Subcutaneous adipose tissue (tissue), 4 donors: ENCODE data around the gene IL1RL1. TPM values are rescaled to one million over a fixed set of nuclear protein-coding genes. Genes with fewer than 3 reads are reported as not detected.

Experiments used
- total RNA-seq, 4 donors: library from RNA; depleted of rRNA; stranded (reverse); fragments of >200 nt; gene quantifications; one replicate each; pipeline ENCODE4 v1.1.0, GENCODE V29; 2016
- TF ChIP-seq, protein P1 (sequence below): fragments of 450-650 bp; IDR thresholded peaks from one replicate; pipeline ENCODE4 v1.5.1; 2016; ENCODE audit warnings: low read depth, mild to moderate bottlenecking, control low read depth, antibody characterized with exemption, moderate library complexity

Gene IL1RL1
- 10 to 100 TPM; 15.8 to 25.1 (median 17.2) TPM for total RNA-seq

DNA sequence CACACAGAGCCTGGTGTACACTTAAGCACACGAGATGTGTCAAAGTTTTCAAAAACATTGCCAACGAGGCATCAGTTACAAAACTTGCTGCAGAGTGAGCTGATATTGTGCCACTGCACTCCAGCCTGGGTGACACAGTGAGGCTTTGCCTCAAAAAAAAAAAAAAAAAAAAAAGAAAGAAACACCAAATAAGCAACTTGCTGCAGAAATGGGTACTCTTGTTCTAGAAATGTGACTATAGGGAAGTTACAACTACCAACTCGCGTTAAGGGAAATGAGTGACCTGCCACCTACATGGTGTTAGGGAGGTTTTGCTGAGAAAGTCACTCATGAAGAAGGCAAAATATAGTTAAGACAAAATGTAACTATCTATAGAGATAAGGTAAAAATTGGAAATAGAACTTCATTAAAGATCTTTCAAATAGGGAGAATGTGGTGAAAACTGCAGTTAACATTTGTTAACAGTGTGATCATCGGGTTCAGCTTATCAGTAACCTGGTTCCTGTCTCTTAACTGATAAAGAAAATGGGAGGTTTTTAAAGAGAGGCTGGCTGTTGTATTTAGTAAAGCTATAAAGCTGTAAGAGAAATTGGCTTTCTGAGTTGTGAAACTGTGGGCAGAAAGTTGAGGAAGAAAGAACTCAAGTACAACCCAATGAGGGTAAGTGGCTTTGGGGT lies at the start of gene IL1RL1:
TSS of gene IL1RL1 (plus strand) at position 600 of the 677 bp plus-strand sequence. CDS start 26,702 bp downstream, outside the sequence.
- TF ChIP-seq, protein P1, sequence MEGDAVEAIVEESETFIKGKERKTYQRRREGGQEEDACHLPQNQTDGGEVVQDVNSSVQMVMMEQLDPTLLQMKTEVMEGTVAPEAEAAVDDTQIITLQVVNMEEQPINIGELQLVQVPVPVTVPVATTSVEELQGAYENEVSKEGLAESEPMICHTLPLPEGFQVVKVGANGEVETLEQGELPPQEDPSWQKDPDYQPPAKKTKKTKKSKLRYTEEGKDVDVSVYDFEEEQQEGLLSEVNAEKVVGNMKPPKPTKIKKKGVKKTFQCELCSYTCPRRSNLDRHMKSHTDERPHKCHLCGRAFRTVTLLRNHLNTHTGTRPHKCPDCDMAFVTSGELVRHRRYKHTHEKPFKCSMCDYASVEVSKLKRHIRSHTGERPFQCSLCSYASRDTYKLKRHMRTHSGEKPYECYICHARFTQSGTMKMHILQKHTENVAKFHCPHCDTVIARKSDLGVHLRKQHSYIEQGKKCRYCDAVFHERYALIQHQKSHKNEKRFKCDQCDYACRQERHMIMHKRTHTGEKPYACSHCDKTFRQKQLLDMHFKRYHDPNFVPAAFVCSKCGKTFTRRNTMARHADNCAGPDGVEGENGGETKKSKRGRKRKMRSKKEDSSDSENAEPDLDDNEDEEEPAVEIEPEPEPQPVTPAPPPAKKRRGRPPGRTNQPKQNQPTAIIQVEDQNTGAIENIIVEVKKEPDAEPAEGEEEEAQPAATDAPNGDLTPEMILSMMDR = no peak

DNA sequence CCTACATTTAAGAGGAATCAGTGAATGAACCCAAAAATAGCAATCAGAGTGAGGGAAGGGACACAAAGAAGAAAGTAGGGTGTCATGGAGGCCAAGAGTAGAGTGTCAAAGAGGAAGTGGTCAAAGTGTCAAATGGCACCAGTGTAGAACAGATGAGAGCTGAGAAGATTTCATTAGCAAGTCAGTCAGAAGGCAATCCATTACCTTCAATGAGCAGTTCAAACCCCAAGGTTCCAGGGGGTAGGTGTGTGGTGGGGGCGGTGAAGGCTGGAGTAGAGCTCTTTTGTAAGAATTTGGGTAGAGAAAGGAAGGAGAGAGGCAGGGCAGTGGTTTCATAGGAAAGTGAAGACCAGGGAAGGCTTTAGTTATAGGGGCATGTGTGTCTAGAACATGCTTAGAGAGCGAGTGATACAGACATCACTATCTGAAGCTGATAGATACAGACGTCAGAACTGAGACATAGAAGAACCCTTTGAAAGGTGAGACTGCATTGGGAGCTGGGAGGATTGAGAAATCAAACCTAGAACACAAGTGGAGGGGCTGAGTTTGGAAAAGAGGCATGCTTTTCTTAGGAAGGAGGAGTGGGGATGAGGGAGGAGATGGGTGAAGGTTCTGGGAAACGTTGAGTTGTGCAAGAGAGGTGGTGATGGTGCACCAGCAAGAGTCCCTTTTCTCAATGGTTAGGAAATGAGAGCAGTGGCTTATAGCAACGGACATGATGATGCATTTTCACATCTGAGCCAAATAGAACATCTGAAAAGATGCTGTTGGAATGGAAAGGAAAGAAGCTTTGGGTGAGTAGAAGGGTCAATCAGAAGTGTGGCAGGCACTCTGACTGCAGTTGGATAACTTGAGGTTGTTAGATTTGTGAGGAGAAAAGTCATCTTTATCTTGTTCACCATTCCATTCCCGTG lies 48.9 kb upstream of the IL1RL1 start:
- TF ChIP-seq, protein P1 = no peak

DNA sequence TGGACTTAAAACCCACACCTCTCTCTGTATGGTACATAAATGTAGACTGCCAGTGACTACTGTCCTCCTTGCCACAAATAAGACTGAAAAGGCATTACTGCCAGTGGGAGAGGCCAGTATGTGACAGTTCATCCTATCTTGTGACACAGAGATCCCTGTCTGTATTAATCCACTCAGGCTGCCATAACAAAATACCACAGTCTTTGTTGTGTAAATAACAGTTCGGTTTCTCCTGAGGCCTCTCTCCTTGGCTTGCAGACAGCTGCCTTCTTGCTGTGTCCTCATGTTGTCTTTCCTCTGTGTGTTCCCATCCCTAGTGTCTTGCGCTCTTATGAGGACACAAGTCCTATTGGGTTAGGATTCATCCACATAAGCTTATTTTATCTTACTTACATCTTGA lies 46.4 kb upstream of the IL1RL1 start:
- TF ChIP-seq, protein P1 = no peak

DNA sequence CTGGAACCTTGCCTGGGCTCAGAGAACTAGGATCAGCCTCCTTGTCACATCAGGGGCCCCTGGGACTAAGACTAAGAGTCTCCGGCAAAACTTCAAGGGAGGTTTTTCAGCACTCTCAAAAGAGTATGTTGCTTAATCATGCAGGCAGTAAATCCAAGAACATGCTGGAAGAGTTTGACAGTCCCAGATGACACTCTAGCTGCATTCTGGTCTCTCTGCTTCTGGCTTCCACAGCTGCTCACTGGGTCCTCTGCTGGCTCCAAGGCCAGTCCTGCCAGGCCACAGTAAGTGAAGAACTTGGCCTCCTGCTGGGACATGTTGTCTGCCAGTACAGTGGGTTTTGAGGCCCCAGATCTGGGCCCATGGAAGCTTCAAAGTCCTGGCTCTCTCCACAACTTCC lies 45.2 kb upstream of the IL1RL1 start:
- TF ChIP-seq, protein P1 = no peak

DNA sequence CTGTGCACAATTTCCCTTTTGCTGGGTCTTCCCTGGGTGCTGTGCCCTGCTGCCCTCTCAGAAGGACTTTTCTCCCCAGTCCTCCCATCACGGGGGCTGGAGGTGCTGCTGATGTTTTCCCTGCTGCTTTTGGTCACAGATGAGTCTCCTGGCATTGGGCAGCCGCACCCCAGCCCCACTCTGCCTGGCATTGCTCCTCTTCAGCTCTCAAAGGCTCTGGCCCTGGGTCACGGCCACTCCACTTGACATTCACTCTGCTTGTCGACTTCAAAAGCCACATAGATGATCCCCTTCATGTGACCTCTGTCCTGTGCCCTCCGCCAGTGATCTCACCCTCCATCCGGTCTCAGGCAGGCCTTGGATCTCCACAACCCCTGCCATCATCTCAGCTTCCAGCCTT lies 43.6 kb upstream of the IL1RL1 start:
- TF ChIP-seq, protein P1 = no peak

DNA sequence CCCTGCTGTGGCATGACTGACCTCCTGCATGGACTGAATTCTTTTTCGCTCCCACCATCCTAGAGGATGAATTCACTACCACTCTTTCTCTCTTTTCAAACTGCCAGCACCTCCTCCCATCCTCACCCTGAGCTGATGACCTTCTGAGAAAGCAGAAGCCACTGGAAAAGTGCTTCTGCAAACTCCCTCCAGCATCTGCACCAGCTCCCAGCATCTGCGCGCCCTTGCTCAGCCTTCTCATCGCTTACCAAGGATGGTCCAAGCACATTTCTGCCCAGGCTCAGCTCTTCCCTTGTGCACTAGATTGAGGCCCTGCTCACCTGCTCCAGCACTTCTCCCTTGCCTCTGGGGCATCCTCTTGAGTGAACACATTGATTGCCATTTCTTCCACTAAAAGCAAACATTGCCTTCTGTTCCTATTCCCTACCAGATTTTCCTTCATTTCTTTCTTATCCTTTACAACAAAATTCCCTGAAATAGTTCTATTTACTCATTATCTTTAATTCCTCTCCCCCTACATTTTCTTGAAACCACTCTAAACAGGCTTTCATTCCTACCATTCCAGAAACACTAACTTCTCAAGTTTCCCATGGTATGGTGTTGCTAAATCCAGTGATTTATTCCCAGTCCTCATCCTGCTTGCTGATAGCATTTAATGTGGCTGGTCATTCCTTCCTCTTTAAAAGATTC lies 42.7 kb upstream of the IL1RL1 start:
- TF ChIP-seq, protein P1 = no peak

DNA sequence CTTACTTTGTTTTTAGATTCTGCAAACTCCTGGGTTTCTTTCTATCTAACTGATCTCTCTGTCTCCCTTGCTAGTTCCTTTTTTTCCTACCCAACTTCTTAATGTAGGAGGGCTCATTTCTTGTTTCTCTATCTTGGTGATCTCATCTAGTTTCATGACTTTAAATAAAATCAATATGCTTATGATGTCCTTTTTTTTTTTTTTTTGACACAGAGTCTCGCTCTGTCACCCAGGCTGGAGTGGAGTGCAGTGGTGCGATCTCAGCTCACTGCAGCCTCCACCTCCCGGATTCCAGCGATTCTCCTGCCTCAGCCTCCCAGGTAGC lies 42.2 kb upstream of the IL1RL1 start:
- TF ChIP-seq, protein P1 = no peak
